IPS-NIHi7 (cell line): Measurements from ENCODE around the gene PDXK.

Experiments used
- DNase-seq: peaks from one replicate; pipeline ENCODE4 v3.0.0; 2012; ENCODE audit warnings: mixed read lengths; ENCODE audit errors: extremely low spot score

Gene PDXK

GRCh38 chr21:43723648-43724047 lies 4.7 kb downstream of the PDXK start:
- DNase-seq, result no peak

GRCh38 chr21:43726686-43727518 lies 8.0 kb downstream of the PDXK start:
- DNase-seq, result no peak

GRCh38 chr21:43727519-43728153 lies 8.7 kb downstream of the PDXK start:
- DNase-seq, result no peak

DNA sequence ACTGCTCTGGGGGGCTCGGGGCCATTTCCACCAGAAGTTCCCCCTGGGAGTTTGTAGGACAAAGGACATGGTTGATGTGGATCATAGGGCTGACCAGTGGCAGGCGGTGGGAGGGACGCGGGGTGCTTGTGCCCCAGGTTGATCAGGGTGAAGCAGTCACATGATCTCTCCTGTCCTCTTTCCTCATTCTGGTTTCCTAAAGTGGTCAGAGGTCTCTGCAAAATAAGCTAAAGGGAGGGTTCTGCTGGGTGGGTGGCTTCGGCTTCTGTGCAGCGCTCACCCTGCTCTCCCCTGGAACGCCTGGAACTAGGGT lies 9.2 kb downstream of the PDXK start:
- no peak for DNase-seq

DNA sequence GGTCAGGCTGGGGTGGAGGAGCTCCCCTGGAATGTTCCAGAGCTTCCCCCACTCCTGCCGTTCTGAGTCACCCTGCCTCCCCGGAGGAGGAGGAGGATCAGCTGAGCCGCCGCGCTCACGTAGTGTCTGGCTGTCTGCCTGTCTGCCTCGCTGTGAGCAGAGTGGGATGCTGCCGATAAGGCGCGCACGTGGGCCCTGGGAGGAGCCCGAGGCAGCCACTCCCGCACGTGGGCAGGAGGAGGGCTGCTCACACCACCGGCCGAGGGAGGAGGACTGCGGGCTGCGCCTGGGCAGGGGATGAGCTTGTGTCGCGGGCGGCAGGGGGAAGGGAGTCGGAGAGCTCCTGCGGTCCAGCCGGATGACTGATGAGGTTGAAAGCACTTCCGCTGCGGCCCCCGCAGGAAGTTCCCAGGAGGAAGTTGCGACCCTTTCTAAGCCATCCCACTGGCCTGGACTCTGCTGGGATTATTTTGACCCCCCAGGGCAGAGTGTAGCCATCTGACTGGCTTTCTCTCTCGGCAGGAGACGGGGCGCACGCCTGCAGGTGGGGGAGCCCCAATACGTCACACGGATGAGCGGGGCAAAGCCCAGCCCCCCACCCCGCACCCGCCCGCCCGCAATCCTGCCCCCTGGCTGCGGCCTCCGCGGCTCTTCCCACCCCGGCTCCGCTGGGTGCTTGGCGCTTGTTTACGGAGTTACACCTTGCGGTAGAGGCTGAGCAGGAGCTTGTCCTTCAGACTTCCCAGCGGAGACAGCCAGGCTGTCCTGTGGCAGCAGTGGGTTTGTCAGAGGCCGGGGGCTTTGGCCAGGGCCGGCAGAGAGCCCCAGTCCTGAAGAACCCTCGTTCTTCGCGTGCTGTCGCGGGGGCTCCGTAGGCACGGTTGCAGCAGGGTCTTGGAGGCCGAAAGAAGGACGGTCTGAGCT lies 9.8 kb downstream of the PDXK start:
- DNase-seq, result peak; percentile 87

DNA sequence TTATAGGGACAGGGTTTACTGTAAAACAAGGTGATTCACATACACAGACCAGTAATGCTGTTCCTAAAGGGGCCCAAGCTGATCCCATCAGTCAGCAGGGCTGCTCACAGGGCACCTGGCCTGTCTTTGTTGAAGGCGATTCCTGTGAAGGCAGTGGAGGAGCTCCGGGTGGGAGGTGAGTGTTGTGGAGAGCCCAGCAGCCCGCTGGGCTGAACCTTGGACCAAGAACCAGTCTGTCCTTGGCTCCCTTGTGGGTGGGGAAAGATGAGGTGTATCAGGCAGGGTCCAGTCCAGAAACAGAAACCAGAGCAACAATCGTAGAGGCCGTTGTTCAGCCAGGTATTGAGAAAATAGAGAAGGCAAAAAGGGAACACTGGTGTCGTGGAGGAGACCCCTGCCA lies 12.5 kb downstream of the PDXK start:
- DNase-seq, result no peak

- no peak for DNase-seq
These were observed 13.2 kb downstream of the PDXK start for GRCh38 chr21:43731891-43732711.

DNA sequence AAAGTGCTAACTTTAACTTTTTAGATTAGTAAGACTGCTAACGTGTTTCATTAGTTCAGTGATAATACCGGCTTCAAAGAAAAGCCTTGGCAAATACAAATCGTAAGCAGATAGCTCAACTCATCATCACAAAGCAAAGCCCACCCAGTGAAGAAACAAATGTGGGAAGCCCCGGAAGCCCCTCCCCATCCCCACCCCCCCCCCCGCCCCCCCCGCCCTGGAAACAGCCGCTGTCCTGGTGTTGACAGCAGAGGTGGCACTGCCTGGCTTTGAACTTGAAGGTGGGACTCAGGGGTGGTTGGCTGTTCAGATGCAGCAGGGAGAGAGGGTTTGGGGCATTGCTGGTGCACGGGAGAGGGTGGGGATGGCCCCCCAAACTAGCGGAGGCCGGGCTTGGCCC lies 14.1 kb downstream of the PDXK start:
- DNase-seq, result no peak

DNA sequence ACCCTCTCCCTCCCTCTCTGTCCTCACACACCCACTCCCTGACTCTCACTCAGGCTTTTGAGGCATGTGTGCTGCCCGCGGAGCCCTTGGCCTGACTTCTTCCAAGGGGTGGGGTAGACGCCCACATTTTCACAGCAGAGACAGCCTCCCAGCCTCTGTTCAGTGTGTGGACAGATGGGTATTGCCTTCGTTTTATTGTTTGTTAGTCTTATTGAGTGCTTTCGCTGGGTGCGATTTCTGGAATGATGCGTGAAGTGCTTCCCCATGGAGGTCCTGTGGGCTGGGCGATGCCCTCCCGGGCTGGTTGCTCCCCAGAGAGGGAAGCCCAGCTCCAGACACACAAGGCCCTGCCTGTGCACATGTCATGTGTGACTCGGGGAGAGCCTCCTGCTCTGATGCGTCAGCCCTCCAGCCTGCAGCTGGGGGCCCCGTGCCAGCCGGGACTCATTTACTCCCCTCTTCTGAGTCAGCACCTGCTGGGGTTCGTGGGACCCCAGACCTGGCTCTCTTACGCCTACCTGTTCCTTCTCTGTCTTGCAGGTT lies 14.7 kb downstream of the PDXK start:
- no peak for DNase-seq

- DNase-seq, result no peak
These were observed 15.4 kb downstream of the PDXK start for GRCh38 chr21:43734131-43734927.

- no peak for DNase-seq
These were observed 15.9 kb downstream of the PDXK start for GRCh38 chr21:43734928-43735229.

- DNase-seq, result no peak
These were observed 16.5 kb downstream of the PDXK start for GRCh38 chr21:43735236-43736091.

DNA sequence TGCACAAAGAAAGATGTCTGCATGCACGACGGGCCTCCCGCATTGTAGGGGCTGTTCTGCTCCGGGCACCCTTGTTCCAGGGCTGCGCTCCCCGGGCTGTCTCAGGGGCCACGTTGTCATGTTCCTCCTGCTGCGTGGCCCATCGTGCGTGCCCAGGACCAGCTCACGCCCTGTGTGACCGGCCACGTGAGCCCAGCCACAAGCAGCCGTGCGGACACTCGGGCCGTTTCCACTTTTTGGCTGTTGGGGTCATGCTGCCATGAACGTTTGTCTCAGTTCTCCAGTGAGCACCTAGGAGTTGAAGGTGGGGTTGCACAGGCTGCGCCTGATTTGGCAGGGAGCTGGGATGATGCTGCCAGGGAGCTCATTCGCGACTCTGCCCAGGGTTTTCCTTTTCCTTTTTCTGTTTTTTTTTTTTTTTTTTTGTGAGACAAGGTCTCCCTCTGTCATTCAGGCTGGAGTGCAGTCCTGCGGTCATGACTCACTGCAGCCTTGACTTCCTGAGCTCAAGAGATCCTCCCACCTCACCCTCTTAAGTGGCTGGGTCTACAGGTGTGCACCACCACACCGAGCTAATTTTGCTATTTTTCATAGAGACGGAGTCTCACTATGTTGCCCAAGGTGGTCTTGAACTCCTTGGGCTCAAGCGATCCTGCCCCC lies 17.4 kb downstream of the PDXK start:
- DNase-seq, result no peak

GRCh38 chr21:43737158-43737950 lies 18.4 kb downstream of the PDXK start:
- DNase-seq, result no peak

- peak; percentile 51 for DNase-seq
These were observed 20.9 kb downstream of the PDXK start for GRCh38 chr21:43739621-43740435.

GRCh38 chr21:43740497-43741156 lies 21.7 kb downstream of the PDXK start:
- DNase-seq, result peak; percentile 79
